Trophoblast cell (in vitro differentiated cells and primary cell): ENCODE data around the gene PRPSAP2.

Experiments
- DNase-seq, 2 donors: peaks; one replicate each; pipeline ENCODE4 v3.0.0-alpha.2; 2016
- H2AFZ ChIP-seq: 2 replicates; pipeline ENCODE4 v1.6.1; 2013; ENCODE audit warnings: low read length, moderate library complexity, mild to moderate bottlenecking; ENCODE audit not compliant: insufficient read depth, poor library complexity
- H2AK5ac ChIP-seq: 2 replicates; pipeline ENCODE4 v1.6.1; 2013; ENCODE audit warnings: mild to moderate bottlenecking, low read length
- H2BK120ac ChIP-seq: 2 replicates; pipeline ENCODE4 v1.6.1; 2013; ENCODE audit warnings: low read length, mild to moderate bottlenecking, moderate library complexity; ENCODE audit not compliant: insufficient read depth, poor library complexity
- H2BK12ac ChIP-seq: 2 replicates; pipeline ENCODE4 v1.6.1; 2013; ENCODE audit warnings: mild to moderate bottlenecking, low read length, moderate library complexity
- H2BK5ac ChIP-seq: 2 replicates; pipeline ENCODE4 v1.6.1; 2013; ENCODE audit warnings: low read length, low read depth, moderate library complexity, mild to moderate bottlenecking; ENCODE audit not compliant: poor library complexity
- H3K14ac ChIP-seq: 2 replicates; pipeline ENCODE4 v1.6.1; 2013; ENCODE audit warnings: mild to moderate bottlenecking, low read length
- H3K18ac ChIP-seq: 2 replicates; pipeline ENCODE4 v1.6.1; 2013; ENCODE audit warnings: mild to moderate bottlenecking, low read length
- H3K23ac ChIP-seq: 2 replicates; pipeline ENCODE4 v1.6.1; 2013; ENCODE audit warnings: low read length
- H3K27ac ChIP-seq: 2 replicates; pipeline ENCODE4 v1.5.1; 2013; ENCODE audit warnings: low read depth, mild to moderate bottlenecking, inconsistent platforms, low read length, moderate library complexity
- H3K27me3 ChIP-seq: 2 replicates; pipeline ENCODE4 v1.6.1; 2013; ENCODE audit warnings: inconsistent platforms, mild to moderate bottlenecking, low read length, moderate library complexity; ENCODE audit not compliant: insufficient read depth
- H3K36me3 ChIP-seq, 2 experiments: 1 replicate in 1 of 2; 2 replicates in 1 of 2; pipeline ENCODE4 v1.6.1; 2013; ENCODE audit warnings: low read length in 2 of 2, mild to moderate bottlenecking in 2 of 2, moderate library complexity in 1 of 2; ENCODE audit not compliant: insufficient read depth in 2 of 2, control insufficient read depth in 1 of 2
- H3K4ac ChIP-seq: 2 replicates; pipeline ENCODE4 v1.6.1; 2013; ENCODE audit warnings: low read depth, mild to moderate bottlenecking, low read length, moderate library complexity
- H3K4me1 ChIP-seq, 2 experiments: 1 replicate in 1 of 2; 2 replicates in 1 of 2; pipeline ENCODE4 v1.6.1; 2013; ENCODE audit warnings: low read length in 2 of 2, mild to moderate bottlenecking in 2 of 2, moderate library complexity in 1 of 2; ENCODE audit not compliant: insufficient read depth in 2 of 2, control insufficient read depth in 1 of 2
- H3K4me2 ChIP-seq: 2 replicates; pipeline ENCODE4 v1.6.1; 2013; ENCODE audit warnings: inconsistent platforms, mild to moderate bottlenecking, low read length, moderate library complexity
- H3K4me3 ChIP-seq: 2 replicates; pipeline ENCODE4 v1.5.1; 2013; ENCODE audit warnings: mild to moderate bottlenecking, low read depth, low read length, inconsistent platforms
- H3K79me1 ChIP-seq: one replicate; pipeline ENCODE4 v1.6.1; 2013; ENCODE audit warnings: low read length
- H3K79me2 ChIP-seq: 2 replicates; pipeline ENCODE4 v1.6.1; 2013; ENCODE audit warnings: low read length, mild to moderate bottlenecking; ENCODE audit not compliant: control insufficient read depth, insufficient read depth, poor library complexity
- H3K9ac ChIP-seq: 2 replicates; pipeline ENCODE4 v1.6.1; 2013; ENCODE audit warnings: mild to moderate bottlenecking, low read length
- H3K9me3 ChIP-seq: 2 replicates; pipeline ENCODE4 v1.6.1; 2013; ENCODE audit warnings: low read depth, mild to moderate bottlenecking, control low read depth, inconsistent platforms, low read length; ENCODE audit not compliant: insufficient read depth
- H4K12ac ChIP-seq: 2 replicates; pipeline ENCODE4 v1.6.1; 2013; ENCODE audit warnings: low read depth, mild to moderate bottlenecking, low read length, moderate library complexity
- H4K8ac ChIP-seq: 2 replicates; pipeline ENCODE4 v1.6.1; 2013; ENCODE audit warnings: low read depth, mild to moderate bottlenecking, low read length, moderate library complexity
- H4K91ac ChIP-seq: one replicate; pipeline ENCODE4 v1.6.1; 2013; ENCODE audit warnings: low read depth, mild to moderate bottlenecking, low read length, moderate library complexity
- WGBS: extraction: QIAGEN DNeasy Blood & Tissue Kit; methylation state at CpG from one replicate; pipeline ENCODE4 v1.1.7; 2013; ENCODE audit warnings: missing lambda C conversion rate; ENCODE audit not compliant: insufficient read length, insufficient coverage; ENCODE audit errors: extremely low coverage; 5-methylcytosine and 5-hydroxymethylcytosine counted together

PRPSAP2 gene

DNA sequence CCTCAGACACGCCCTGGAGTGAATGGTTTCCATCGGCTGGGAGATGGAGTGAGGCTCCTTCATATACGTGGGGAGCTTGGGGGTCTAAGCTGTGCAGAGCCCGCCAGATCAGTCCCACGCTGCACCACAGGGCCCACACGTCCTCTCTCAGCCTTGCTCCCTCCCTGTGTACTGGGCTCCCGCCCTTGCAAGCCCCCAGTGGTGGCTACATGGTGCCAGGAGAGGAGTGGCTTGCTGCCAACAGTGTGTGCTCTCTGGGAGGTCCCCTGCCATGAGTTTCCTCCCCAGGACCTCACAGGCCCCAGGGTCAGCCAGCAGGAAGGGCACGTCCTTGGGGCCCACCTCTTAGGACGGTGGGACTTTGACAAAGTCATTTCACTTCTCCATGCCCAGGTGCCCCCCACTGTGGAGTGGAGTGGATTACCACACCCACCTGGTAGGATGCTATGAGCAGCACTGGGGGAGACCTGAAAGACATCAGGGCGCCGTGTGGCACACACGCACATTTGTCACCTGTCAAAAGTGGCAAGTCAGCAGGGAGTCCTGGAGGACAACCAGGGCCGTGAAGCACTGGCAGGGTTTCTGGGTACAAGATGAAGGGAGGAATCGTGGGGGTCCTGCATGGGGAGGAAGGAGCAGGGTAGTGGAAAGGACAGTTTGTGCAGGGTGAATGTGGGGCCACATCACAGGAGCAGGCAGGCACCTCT is 107.8 kb downstream of the PRPSAP2 start:
- no CpG with 5 or more reads among the region's 14 CpGs for WGBS
- H3K18ac ChIP-seq, result no peak overlapping the region
- peak overlapping the region; percentile 4 for H4K91ac ChIP-seq
- DNase-seq, result no peak
- no peak overlapping the region for H3K27ac ChIP-seq
- no peak overlapping the region for H2BK12ac ChIP-seq
- no peak overlapping the region for H3K23ac ChIP-seq
- peaks cover 27% of the 10 kb centered on the region for H3K79me1 ChIP-seq
- peaks cover 4% of the 10 kb centered on the region for H3K9me3 ChIP-seq
- no peak overlapping the region for H2BK120ac ChIP-seq
- no peak overlapping the region for H2BK5ac ChIP-seq
- H4K8ac ChIP-seq, result no peak overlapping the region
- H3K4me1 ChIP-seq, result peaks cover 40 to 47% of the 10 kb centered on the region in 2 experiments
- H3K9ac ChIP-seq, result no peak overlapping the region
- H3K27me3 ChIP-seq, result no peaks in the 10 kb centered on the region
- H4K12ac ChIP-seq, result no peak overlapping the region
- H3K4me3 ChIP-seq, result no peak overlapping the region
- H2AK5ac ChIP-seq, result peak overlapping the region; percentile 4
- no peak overlapping the region for H3K4ac ChIP-seq
- H3K36me3 ChIP-seq, result peaks cover 4 to 14% of the 10 kb centered on the region in 2 experiments
- no peak overlapping the region for H3K4me2 ChIP-seq
- H2AFZ ChIP-seq, result no peak overlapping the region
- no peaks in the 10 kb centered on the region for H3K79me2 ChIP-seq
- H3K14ac ChIP-seq, result no peak overlapping the region

- H3K4me3 ChIP-seq, result peak overlapping the region; percentile 25
- DNase-seq, result no peak
- H4K12ac ChIP-seq, result no peak overlapping the region
- H2AK5ac ChIP-seq, result peak overlapping the region; percentile 32
- H3K36me3 ChIP-seq, result peaks cover 18 to 27% of the 10 kb centered on the region in 2 experiments
- H3K4ac ChIP-seq, result no peak overlapping the region
- H3K23ac ChIP-seq, result no peak overlapping the region
- H3K14ac ChIP-seq, result peak overlapping the region; percentile 41
- H4K91ac ChIP-seq, result peak overlapping the region; percentile 53
- H3K18ac ChIP-seq, result peak overlapping the region; percentile 33
- H2BK12ac ChIP-seq, result peak overlapping the region; percentile 11
- no peak overlapping the region for H2BK5ac ChIP-seq
- peaks cover 40 to 45% of the 10 kb centered on the region in 2 experiments for H3K4me1 ChIP-seq
- H3K79me2 ChIP-seq, result no peaks in the 10 kb centered on the region
- no peak overlapping the region for H3K4me2 ChIP-seq
- no CpG with 5 or more reads among the region's 19 CpGs for WGBS
- peak overlapping the region; percentile 30 for H2BK120ac ChIP-seq
- peaks cover 6% of the 10 kb centered on the region for H3K9me3 ChIP-seq
- no peak overlapping the region for H4K8ac ChIP-seq
- no peak overlapping the region for H3K9ac ChIP-seq
- H2AFZ ChIP-seq, result no peak overlapping the region
- H3K79me1 ChIP-seq, result peaks cover 27% of the 10 kb centered on the region
- H3K27me3 ChIP-seq, result no peaks in the 10 kb centered on the region
- no peak overlapping the region for H3K27ac ChIP-seq
Measured at GRCh38 chr17:18966831-18967624, 109.1 kb downstream of the PRPSAP2 start.

GRCh38 chr17:18967916-18968315 is 110.0 kb downstream of the PRPSAP2 start:
- H3K36me3 ChIP-seq, result peaks cover 23 to 33% of the 10 kb centered on the region in 2 experiments
- no peak overlapping the region for H2AFZ ChIP-seq
- H3K27ac ChIP-seq, result peak overlapping the region; percentile 47
- H3K9me3 ChIP-seq, result peaks cover 6% of the 10 kb centered on the region
- peak; percentile 95 to 96 for DNase-seq
- H3K4me1 ChIP-seq, result peaks cover 34 to 39% of the 10 kb centered on the region in 2 experiments
- H2BK12ac ChIP-seq, result no peak overlapping the region
- H3K79me1 ChIP-seq, result peaks cover 24% of the 10 kb centered on the region
- no peak overlapping the region for H3K4me2 ChIP-seq
- H2BK5ac ChIP-seq, result peak overlapping the region; percentile 36
- no peak overlapping the region for H3K23ac ChIP-seq
- WGBS, result no CpG with 5 or more reads among the region's 4 CpGs
- peak overlapping the region; percentile 38 for H3K14ac ChIP-seq
- H3K4me3 ChIP-seq, result no peak overlapping the region
- H3K18ac ChIP-seq, result no peak overlapping the region
- no peaks in the 10 kb centered on the region for H3K79me2 ChIP-seq
- H3K9ac ChIP-seq, result no peak overlapping the region
- H3K27me3 ChIP-seq, result no peaks in the 10 kb centered on the region
- H2BK120ac ChIP-seq, result no peak overlapping the region
- peak overlapping the region; percentile 73 for H4K91ac ChIP-seq
- peak overlapping the region; percentile 7 for H4K8ac ChIP-seq
- H2AK5ac ChIP-seq, result peak overlapping the region; percentile 42
- no peak overlapping the region for H4K12ac ChIP-seq
- no peak overlapping the region for H3K4ac ChIP-seq

GRCh38 chr17:18968345-18968744 is 110.4 kb downstream of the PRPSAP2 start:
- Histone ChIP-seq H3K79me1 (peaks cover 22% of the 10 kb centered on the region), H3K4me3 (no peak overlapping the region), H3K4me2 (no peak overlapping the region), H3K4me1 (peaks cover 32 to 36% of the 10 kb centered on the region in 2 experiments), H3K9me3 (peaks cover 6% of the 10 kb centered on the region), H3K9ac (no peak overlapping the region), H2AFZ (no peak overlapping the region), H2AK5ac (peak overlapping the region; percentile 42), H3K27ac (peak overlapping the region; percentile 47), H2BK5ac (peak overlapping the region; percentile 14), H3K18ac (peak overlapping the region; percentile 38), H2BK12ac (peak overlapping the region; percentile 72), H2BK120ac (peak overlapping the region; percentile 55), H4K91ac (peak overlapping the region; percentile 73), H3K23ac (no peak overlapping the region), H3K4ac (peak overlapping the region; percentile 4), H4K8ac (peak overlapping the region; percentile 73), H3K36me3 (peaks cover 27 to 37% of the 10 kb centered on the region in 2 experiments), H3K27me3 (no peaks in the 10 kb centered on the region), H3K14ac (peak overlapping the region; percentile 57), H3K79me2 (no peaks in the 10 kb centered on the region), H4K12ac (no peak overlapping the region)
- DNase-seq, result no peak
- WGBS, result no CpG with 5 or more reads among the region's 4 CpGs
